HepG2 (cell line): ENCODE data around the gene RTF1. TPM values are rescaled to one million over a fixed set of nuclear protein-coding genes. Genes with fewer than 3 reads are reported as not detected.
A peak's percentile ranks its signal among the peaks of the same experiment; 100 is the strongest.

Experiments
- CEBPZ ChIP-seq: IDR thresholded peaks from 2 replicates; pipeline ENCODE4 v1.6.1; 2012; ENCODE audit warnings: low read length, improper control_type of control experiment
- CREBL2 ChIP-seq: sonication (generic); formaldehyde crosslinking; IDR thresholded peaks from 2 replicates; pipeline ENCODE4 v1.8.1; 2023; ENCODE audit warnings: missing genetic modification reagents, mild to moderate bottlenecking, borderline replicate concordance
- ETS1 ChIP-seq: sonication (generic); formaldehyde crosslinking; IDR thresholded peaks from 2 replicates; pipeline ENCODE4 v1.4.0; 2020; ENCODE audit warnings: missing genetic modification reagents
- FOXP4 ChIP-seq: sonication (generic); formaldehyde crosslinking; IDR thresholded peaks from 2 replicates; pipeline ENCODE4 v1.4.0; 2020; ENCODE audit warnings: missing genetic modification reagents
- HNF4A ChIP-seq: sonication (generic); formaldehyde crosslinking; IDR thresholded peaks from 2 replicates; pipeline ENCODE4 v1.4.0; 2020; ENCODE audit warnings: missing genetic modification reagents
- KLF11 ChIP-seq: IDR thresholded peaks from 2 replicates; pipeline ENCODE4 v1.6.1; 2016; ENCODE audit warnings: missing compliant biosample characterization
- NR3C1 ChIP-seq: sonication (generic); formaldehyde crosslinking; IDR thresholded peaks from 2 replicates; pipeline ENCODE4 v1.4.0; 2020; ENCODE audit warnings: missing genetic modification reagents
- ZBTB38 ChIP-seq: sonication (generic); formaldehyde crosslinking; IDR thresholded peaks from 2 replicates; pipeline ENCODE4 v1.5.1; 2020; ENCODE audit warnings: mild to moderate bottlenecking, missing genetic modification reagents
- ZNF17 ChIP-seq: sonication (generic); formaldehyde crosslinking; IDR thresholded peaks from 2 replicates; pipeline ENCODE4 v1.5.0; 2020; ENCODE audit warnings: mild to moderate bottlenecking, missing genetic modification reagents
- ZNF230 ChIP-seq: sonication (generic); formaldehyde crosslinking; IDR thresholded peaks from 2 replicates; pipeline ENCODE4 v1.4.0; 2020; ENCODE audit warnings: mild to moderate bottlenecking, missing genetic modification reagents
- ZNF460 ChIP-seq: sonication (generic); formaldehyde crosslinking; IDR thresholded peaks from 2 replicates; pipeline ENCODE4 v1.5.1; 2020; ENCODE audit warnings: missing genetic modification reagents, mild to moderate bottlenecking, borderline replicate concordance
- ZNF644 ChIP-seq: IDR thresholded peaks from 2 replicates; pipeline ENCODE4 v1.6.1; 2016; ENCODE audit warnings: low read depth
- ZNF816 ChIP-seq: sonication (generic); formaldehyde crosslinking; IDR thresholded peaks from 2 replicates; pipeline ENCODE4 v1.8.0; 2022; ENCODE audit warnings: missing genetic modification reagents, mild to moderate bottlenecking, borderline replicate concordance
- polyA plus RNA-seq, 8 experiments: library from polyadenylated mRNA; depleted of rRNA in 3 of 8; stranded (reverse) in 7 of 8; unstranded in 1 of 8; fragments of >200 nt; fragmentation: Illumina TruSeq in 4 of 8; extraction: Trizol in 4 of 8; gene quantifications; 2 replicates each; pipeline versions ENCODE4 v1.2.1 to v1.2.3, GENCODE V29; 2011 to 2016; ENCODE audit warnings: low read depth in 4 of 8, missing spikeins in 1 of 8, mixed read lengths in 1 of 8; ENCODE audit not compliant: insufficient read depth in 1 of 8
- total RNA-seq, 5 experiments: library from RNA; depleted of rRNA; stranded (reverse); fragments of >200 nt; fragmentation: Illumina TruSeq; extraction: Trizol; gene quantifications; 2 replicates each; pipeline ENCODE4 v1.2.3, GENCODE V29; 2016; ENCODE audit warnings: low read depth in 1 of 5
- TF ChIP-seq, protein P1 (sequence below): sonication (generic); formaldehyde crosslinking; IDR thresholded peaks from 2 replicates; pipeline ENCODE4 v1.9.0; 2022; ENCODE audit warnings: missing genetic modification reagents, mild to moderate bottlenecking, borderline replicate concordance
- TF ChIP-seq, protein P2 (sequence below): sonication (generic); formaldehyde crosslinking; IDR thresholded peaks from 2 replicates; pipeline ENCODE4 v1.4.0; 2020; ENCODE audit warnings: missing genetic modification reagents
- TF ChIP-seq, protein P3 (sequence below): fragments of 450-650 bp; IDR thresholded peaks from 2 replicates; pipeline ENCODE4 v1.6.1; 2017
- TF ChIP-seq, protein P4 (sequence below): sonication (generic); formaldehyde crosslinking; IDR thresholded peaks from 2 replicates; pipeline ENCODE4 v1.5.1; 2020; ENCODE audit warnings: missing genetic modification reagents, mild to moderate bottlenecking, borderline replicate concordance

Gene RTF1
- total and polyA plus RNA-seq, 2 of the 13 experiments (the other 11 are each of a cell fraction or from before 2014, with no cell fraction given): 13.9 to 17.9 TPM

DNA sequence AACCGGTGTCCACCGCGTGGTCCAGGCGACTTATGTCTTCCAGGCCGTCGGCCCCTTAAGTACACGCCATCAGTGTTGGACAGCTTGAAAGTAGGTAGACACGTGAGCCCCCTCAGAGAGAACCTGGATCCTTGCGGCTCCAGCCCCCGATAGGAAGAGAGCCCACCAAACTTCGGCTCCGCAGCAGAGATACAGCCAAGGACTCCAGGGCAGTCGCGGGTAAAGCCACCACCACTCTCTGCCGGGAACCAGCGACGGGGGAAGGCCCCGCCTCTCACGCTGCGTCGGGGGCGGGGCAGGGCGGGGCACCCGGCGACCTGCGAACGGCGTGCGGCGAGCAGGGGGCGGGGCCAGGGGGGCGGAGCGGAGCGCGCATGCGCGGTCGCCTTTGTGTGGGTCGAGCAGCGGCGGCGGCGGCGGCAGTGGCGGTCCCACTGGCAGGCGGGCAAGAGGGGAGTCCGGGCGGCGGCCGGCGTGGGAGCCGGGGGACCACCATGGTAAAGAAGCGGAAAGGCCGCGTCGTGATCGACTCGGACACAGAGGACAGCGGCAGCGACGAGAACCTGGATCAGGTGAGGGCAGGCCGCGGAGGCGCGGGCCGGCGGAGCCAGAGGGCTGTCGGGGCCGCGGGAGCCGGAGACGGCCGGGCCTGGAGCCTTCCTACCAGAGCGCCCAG is at the start of gene RTF1 (continued):
- TF ChIP-seq ZNF816 (CRISPR knock-in tag) (no peak), NR3C1 (CRISPR knock-in tag) (no peak), ZNF17 (CRISPR knock-in tag) (no peak), HNF4A (CRISPR knock-in tag) (no peak), FOXP4 (CRISPR knock-in tag) (no peak), ZNF460 (CRISPR knock-in tag) (no peak), ETS1 (CRISPR knock-in tag) (no peak), ZBTB38 (CRISPR knock-in tag) (peak; percentile 5; the same call in 1 of the 2 replicates), ZNF644 (CRISPR knock-in tag) (no peak), CEBPZ (no peak), ZNF230 (CRISPR knock-in tag) (peak; percentile 63), KLF11 (CRISPR knock-in tag) (no peak), CREBL2 (CRISPR knock-in tag) (no peak)
- TF ChIP-seq, protein P1, sequence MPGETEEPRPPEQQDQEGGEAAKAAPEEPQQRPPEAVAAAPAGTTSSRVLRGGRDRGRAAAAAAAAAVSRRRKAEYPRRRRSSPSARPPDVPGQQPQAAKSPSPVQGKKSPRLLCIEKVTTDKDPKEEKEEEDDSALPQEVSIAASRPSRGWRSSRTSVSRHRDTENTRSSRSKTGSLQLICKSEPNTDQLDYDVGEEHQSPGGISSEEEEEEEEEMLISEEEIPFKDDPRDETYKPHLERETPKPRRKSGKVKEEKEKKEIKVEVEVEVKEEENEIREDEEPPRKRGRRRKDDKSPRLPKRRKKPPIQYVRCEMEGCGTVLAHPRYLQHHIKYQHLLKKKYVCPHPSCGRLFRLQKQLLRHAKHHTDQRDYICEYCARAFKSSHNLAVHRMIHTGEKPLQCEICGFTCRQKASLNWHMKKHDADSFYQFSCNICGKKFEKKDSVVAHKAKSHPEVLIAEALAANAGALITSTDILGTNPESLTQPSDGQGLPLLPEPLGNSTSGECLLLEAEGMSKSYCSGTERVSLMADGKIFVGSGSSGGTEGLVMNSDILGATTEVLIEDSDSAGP (CRISPR knock-in tag): peak; percentile 65
- TF ChIP-seq, protein P2, sequence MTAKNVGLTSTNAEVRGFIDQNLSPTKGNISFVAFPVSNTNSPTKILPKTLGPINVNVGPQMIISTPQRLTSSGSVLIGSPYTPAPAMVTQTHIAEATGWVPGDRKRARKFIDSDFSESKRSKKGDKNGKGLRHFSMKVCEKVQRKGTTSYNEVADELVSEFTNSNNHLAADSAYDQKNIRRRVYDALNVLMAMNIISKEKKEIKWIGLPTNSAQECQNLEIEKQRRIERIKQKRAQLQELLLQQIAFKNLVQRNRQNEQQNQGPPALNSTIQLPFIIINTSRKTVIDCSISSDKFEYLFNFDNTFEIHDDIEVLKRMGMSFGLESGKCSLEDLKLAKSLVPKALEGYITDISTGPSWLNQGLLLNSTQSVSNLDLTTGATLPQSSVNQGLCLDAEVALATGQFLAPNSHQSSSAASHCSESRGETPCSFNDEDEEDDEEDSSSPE (CRISPR knock-in tag): no peak; the same call in 1 of the 2 replicates
- TF ChIP-seq, protein P3, sequence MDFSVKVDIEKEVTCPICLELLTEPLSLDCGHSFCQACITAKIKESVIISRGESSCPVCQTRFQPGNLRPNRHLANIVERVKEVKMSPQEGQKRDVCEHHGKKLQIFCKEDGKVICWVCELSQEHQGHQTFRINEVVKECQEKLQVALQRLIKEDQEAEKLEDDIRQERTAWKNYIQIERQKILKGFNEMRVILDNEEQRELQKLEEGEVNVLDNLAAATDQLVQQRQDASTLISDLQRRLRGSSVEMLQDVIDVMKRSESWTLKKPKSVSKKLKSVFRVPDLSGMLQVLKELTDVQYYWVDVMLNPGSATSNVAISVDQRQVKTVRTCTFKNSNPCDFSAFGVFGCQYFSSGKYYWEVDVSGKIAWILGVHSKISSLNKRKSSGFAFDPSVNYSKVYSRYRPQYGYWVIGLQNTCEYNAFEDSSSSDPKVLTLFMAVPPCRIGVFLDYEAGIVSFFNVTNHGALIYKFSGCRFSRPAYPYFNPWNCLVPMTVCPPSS: no peak
- TF ChIP-seq, protein P4, sequence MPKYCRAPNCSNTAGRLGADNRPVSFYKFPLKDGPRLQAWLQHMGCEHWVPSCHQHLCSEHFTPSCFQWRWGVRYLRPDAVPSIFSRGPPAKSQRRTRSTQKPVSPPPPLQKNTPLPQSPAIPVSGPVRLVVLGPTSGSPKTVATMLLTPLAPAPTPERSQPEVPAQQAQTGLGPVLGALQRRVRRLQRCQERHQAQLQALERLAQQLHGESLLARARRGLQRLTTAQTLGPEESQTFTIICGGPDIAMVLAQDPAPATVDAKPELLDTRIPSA: no peak
